Naive thymus-derived CD8-positive, alpha-beta T cell (primary cell): Measurements from ENCODE around the gene ZNF598. TPM values are rescaled to one million over a fixed set of nuclear protein-coding genes. Genes with fewer than 3 reads are reported as not detected.
"Not testable (repeated sequence)": the region's sequence is repeated elsewhere in the genome, so short reads cannot be mapped to it uniquely, and the experiment has no call there.

ENCODE experiments used
- ATAC-seq, 2 donors: fragments of 150-1000 bp; cut with Tn5 transposase in 1 of 2; sonication (Bioruptor Pico), chemical (Tn5 transposase) in 1 of 2; 1 replicate in 1 of 2; 2 replicates in 1 of 2; pipeline ENCODE4 v1.10.0; 2021; ENCODE audit warnings: mild to moderate bottlenecking in 2 of 2, moderate library complexity in 2 of 2
- POLR2A ChIA-PET: fragments of 350-600 bp; sonication (Branson Sonifier 250); formaldehyde crosslinking; loops from one replicate; lab custom pipeline; 2021; ENCODE audit warnings: antibody characterized with exemption; lab: Charles Lee
- DNase-seq, 10 donors: peaks; one replicate each; pipeline versions ENCODE4 v3.0.0 to v3.0.0-alpha.2; 2020 to 2022
- H3K27ac Mint-ChIP-seq, 10 donors: one replicate each; pipeline ENCODE4 v1.8.0; 2020 to 2022; ENCODE audit warnings: mild to moderate bottlenecking in 10 of 10, mixed read lengths in 10 of 10, moderate library complexity in 4 of 10, inconsistent platforms in 1 of 10
- H3K27me3 Mint-ChIP-seq, 5 donors: one replicate each; pipeline ENCODE4 v1.8.0; 2021 to 2022; ENCODE audit warnings: mixed read lengths in 5 of 5
- H3K36me3 Mint-ChIP-seq, 3 donors: one replicate each; pipeline ENCODE4 v1.8.0; 2020 to 2022; ENCODE audit warnings: mixed read lengths in 3 of 3, mild to moderate bottlenecking in 2 of 3, inconsistent platforms in 1 of 3
- H3K4me1 Mint-ChIP-seq, 4 donors: one replicate each; pipeline ENCODE4 v1.8.0; 2021 to 2022; ENCODE audit warnings: mixed read lengths in 4 of 4
- H3K4me3 Mint-ChIP-seq, 10 donors: one replicate each; pipeline ENCODE4 v1.8.0; 2020 to 2022; ENCODE audit warnings: mild to moderate bottlenecking in 10 of 10, mixed read lengths in 10 of 10, moderate library complexity in 6 of 10, inconsistent platforms in 1 of 10
- H3K9me3 Mint-ChIP-seq, 9 donors: one replicate each; pipeline ENCODE4 v1.8.0; 2020 to 2022; ENCODE audit warnings: mixed read lengths in 9 of 9, mild to moderate bottlenecking in 3 of 9, inconsistent platforms in 1 of 9, moderate library complexity in 1 of 9
- polyA plus RNA-seq, 3 donors: library from polyadenylated mRNA; unstranded; fragments of 300-500 nt; fragmentation: Illumina TruSeq; gene quantifications; one replicate each; pipeline ENCODE4 v1.2.3, GENCODE V29; 2021
- total RNA-seq, 8 experiments: library from RNA in 2 of 8; stranded (reverse) in 2 of 8; gene quantifications; one replicate each; pipeline ENCODE4 v1.2.3 and lab custom pipeline; 2021 to 2026

The ZNF598 gene
- total and polyA plus RNA-seq, 5 experiments from 2014 or later: 3.4 to 66.2 (median 10.0) TPM

DNA sequence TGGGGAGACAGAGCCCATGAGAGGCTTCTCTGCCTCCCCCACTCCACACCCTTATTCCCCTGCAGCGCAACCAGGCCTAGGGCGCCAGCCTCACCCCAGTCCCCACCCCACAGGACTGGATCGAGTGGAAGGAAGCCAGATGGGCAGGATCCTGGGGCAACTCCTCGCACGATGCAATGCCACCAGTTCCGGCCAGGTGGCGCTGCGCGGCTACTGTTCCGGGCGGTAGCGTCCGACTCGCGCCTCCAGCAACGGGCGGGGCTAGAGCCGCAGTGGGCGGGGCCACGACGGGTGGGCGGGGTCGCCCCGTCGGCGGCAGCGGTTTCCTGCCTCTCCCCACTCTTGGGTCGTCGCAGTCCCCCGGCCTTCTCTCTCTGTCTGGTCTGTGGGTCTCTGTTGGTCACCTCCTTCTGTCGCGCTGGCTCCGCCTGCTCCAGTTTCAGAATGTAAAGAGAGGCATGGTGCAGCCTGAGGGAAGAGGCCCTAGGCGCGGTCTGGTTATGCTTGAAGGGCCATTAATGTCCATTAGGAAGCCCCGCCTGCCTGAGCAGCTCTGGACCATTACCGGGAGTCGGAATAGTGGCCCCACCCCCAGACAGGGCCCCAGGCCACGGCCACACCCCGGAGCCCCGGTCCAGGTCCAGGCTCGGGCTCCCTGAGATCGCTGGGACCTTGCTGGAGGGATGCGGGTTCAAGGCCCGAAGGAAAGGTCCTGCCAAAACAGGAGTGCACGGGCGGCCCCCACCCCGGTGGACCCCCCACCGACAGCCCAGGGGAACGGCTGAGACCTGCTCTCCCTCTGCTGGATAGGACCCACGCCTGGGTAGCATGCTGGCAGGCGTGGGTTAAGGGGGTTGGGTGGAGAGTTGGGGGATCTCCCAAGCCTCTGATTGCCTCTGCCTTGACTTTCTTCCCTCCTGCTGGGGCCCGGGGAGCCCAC lies 13.7 kb upstream of the ZNF598 start:
- DNase-seq (peak; percentile 88 to 99 (median 94)), ATAC-seq (peak; percentile 74 to 82)
- peak overlapping the region; percentile 58 to 94 (median 87) for H3K27ac Mint-ChIP-seq
- peaks cover 7 to 34% (median 13%) of the 10 kb centered on the region in 5 donors for H3K27me3 Mint-ChIP-seq
- H3K4me3 Mint-ChIP-seq: peak overlapping the region; percentile 60 to 84 (median 73)
- POLR2A ChIA-PET: interaction anchor here (0.5 to 5.4 kb wide), 11 partner anchors 12 to 209 kb away, joined by 3 to 24 read pairs (median 3); partner anchors contain the start of genes PKD1, RNF151, TBL3 and TRAF7
- peaks cover 0 to 2% (median 0%) of the 10 kb centered on the region in 9 donors for H3K9me3 Mint-ChIP-seq
- H3K36me3 Mint-ChIP-seq: no peaks in the 10 kb centered on the region
- H3K4me1 Mint-ChIP-seq: peaks cover 10 to 36% (median 23%) of the 10 kb centered on the region in 4 donors

DNA sequence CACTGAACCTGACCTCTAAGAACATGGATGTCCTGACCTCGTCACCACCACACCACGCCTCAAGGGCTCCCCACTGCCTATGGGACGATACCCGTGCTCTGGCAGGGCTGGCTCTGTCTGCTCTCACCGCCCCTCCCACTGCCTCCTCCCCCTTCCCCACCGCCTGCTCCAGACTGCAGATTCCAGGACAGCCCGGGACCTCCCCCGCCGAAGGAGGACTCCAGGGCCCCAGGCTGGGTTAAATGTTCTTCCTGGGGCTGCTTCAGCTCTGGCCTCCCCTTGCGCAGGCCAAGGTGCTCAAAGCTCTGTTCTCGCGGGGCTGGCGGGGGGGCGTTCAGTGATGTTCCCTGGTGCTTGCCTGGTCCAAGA lies 13.1 kb upstream of the ZNF598 start:
- peaks cover 0 to 2% (median 0%) of the 10 kb centered on the region in 9 donors for H3K9me3 Mint-ChIP-seq
- DNase-seq: no peak
- peak overlapping the region; percentile 42 to 84 (median 72) for H3K4me3 Mint-ChIP-seq
- POLR2A ChIA-PET: interaction anchor here (0.6 to 5.4 kb wide), 6 partner anchors 56 to 435 kb away, joined by 3 to 24 read pairs (median 8); partner anchors contain the start of genes PKD1, RNF151 and TRAF7
- peak; percentile 20 to 32 for ATAC-seq
- H3K4me1 Mint-ChIP-seq: peaks cover 10 to 36% (median 23%) of the 10 kb centered on the region in 4 donors
- H3K27me3 Mint-ChIP-seq: peaks cover 7 to 37% (median 13%) of the 10 kb centered on the region in 5 donors
- peak overlapping the region in 7 of 10 donors; percentile 24 to 88 (median 70) for H3K27ac Mint-ChIP-seq
- no peaks in the 10 kb centered on the region for H3K36me3 Mint-ChIP-seq

DNA sequence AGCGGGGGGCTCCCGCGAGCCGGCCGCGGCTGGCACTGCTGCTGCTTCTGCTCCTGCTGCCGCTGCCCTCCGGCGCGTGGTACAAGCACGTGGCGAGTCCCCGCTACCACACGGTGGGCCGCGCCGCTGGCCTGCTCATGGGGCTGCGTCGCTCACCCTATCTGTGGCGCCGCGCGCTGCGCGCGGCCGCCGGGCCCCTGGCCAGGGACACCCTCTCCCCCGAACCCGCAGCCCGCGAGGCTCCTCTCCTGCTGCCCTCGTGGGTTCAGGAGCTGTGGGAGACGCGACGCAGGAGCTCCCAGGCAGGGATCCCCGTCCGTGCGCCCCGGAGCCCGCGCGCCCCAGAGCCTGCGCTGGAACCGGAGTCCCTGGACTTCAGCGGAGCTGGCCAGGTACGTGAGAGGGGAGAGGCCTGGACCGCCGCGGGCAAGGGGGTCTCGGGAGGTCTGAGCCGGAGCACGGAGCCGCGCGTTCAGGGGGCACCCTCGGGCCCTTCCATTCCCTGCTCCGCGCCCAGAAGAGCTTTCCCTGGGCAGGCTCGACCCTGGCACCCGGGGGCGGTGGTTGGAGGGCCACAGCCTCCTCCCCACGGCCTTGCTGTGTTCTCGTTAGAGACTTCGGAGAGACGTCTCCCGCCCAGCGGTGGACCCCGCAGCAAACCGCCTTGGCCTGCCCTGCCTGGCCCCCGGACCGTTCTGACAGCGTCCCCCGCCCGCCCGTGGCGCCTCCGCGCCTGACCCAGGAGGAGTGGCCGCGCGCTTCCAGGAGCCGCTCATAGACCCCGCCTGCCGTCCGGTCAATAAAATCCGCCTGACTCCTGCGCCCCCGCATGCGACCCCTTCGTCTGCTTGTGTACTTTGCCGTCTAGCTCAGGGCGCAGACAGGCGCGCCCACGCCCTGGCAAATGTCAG lies 10.6 kb upstream of the ZNF598 start:
- Mint-ChIP-seq H3K4me1 (peaks cover 10 to 28% (median 18%) of the 10 kb centered on the region in 4 donors), H3K27ac (no peak overlapping the region), H3K36me3 (no peaks in the 10 kb centered on the region), H3K9me3 (peaks cover 0 to 2% (median 0%) of the 10 kb centered on the region in 9 donors), H3K4me3 (peak overlapping the region in 5 of 10 donors; percentile 22 to 54 (median 48)), H3K27me3 (peaks cover 7 to 37% (median 13%) of the 10 kb centered on the region in 5 donors)
- POLR2A ChIA-PET: interaction anchor here (0.9 to 2.4 kb wide), 3 partner anchors 120 to 194 kb away, joined by 3 to 14 read pairs (median 3); partner anchors contain the start of genes PGP and TRAF7
- no peak for DNase-seq
- ATAC-seq: no peak

DNA sequence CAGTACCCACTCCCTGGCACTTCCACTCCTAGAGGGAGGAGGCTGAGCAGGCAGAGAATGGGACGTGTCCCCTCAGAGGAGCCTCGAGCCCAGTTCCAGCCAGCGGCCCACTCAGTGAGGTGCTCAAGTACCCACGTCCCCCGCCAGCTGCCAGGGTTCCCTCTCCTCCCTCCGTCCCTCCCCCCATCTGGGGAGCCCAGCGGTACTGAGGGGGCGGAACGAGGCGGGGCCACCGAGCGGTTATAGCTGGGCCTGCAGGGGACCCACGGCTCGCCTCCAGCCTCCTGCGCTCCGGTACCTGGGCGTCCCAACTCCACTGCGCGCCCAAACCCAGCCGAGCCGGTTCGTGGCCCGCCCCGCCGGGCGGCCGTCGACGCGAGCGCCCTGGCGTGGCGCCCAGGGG lies 9.9 kb upstream of the ZNF598 start, which contains the start of gene NPW:
NPW (plus strand) TSS at position 268 of the 403 bp plus-strand sequence.
- Mint-ChIP-seq H3K27ac (peak within 1 kb of the TSS in 2 of 10 donors; percentile 24 to 87), H3K9me3 (peaks cover 0 to 2% (median 0%) of the 10 kb centered on the region in 9 donors), H3K36me3 (no peaks in the 10 kb centered on the region), H3K27me3 (peaks cover 7 to 37% (median 13%) of the 10 kb centered on the region in 5 donors), H3K4me1 (peaks cover 8 to 26% (median 17%) of the 10 kb centered on the region in 4 donors), H3K4me3 (peak within 1 kb of the TSS in 5 of 10 donors; percentile 29 to 54 (median 48))
- POLR2A ChIA-PET: interaction anchor here (2.4 kb wide), 1 partner anchor 135 kb away, joined by 14 read pairs; the partner anchor contains the start of gene TRAF7
- DNase-seq (no peak), ATAC-seq (peak in 1 of 2 donors; percentile 22)

DNA sequence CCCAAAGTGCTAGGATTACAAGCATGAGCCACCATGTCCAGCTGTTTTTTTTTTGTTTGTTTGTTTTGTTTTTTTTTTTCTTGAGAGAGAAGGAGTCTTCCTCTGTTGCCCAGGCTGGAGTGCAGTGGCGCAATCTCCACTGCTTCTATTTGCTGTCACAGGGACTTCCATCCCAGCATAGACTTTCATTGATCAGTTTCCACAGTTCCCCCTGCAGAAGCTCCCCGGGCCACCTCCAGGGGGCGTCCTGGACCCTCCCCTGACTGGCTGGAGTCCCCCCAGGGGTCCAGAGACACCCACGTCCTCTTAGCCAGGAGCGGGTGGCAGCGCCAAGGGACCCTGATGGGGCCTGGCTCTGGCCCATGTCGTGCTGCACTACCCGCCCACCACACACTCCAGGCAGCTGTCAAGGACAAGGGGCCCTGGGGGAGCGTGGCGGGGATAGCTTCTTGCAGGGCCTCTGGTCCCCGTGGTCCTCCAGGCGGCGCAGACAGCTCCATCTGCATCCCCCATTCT lies 6.8 kb upstream of the ZNF598 start:
- H3K27me3 Mint-ChIP-seq: peaks cover 0 to 25% (median 8%) of the 10 kb centered on the region in 5 donors
- peaks cover 2 to 11% (median 3%) of the 10 kb centered on the region in 4 donors for H3K4me1 Mint-ChIP-seq
- H3K4me3 Mint-ChIP-seq: peak overlapping the region in 1 of 10 donors; percentile 6
- DNase-seq: no peak
- no peak overlapping the region for H3K27ac Mint-ChIP-seq
- ATAC-seq: peak in 1 of 2 donors; percentile 30
- peaks cover 0 to 2% (median 0%) of the 10 kb centered on the region in 9 donors for H3K9me3 Mint-ChIP-seq
- H3K36me3 Mint-ChIP-seq: no peaks in the 10 kb centered on the region
- POLR2A ChIA-PET: interaction anchor here (0.6 to 1.1 kb wide), 4 partner anchors 11 to 202 kb away, joined by 3 to 4 read pairs (median 4); partner anchors contain the start of gene RPS2

DNA sequence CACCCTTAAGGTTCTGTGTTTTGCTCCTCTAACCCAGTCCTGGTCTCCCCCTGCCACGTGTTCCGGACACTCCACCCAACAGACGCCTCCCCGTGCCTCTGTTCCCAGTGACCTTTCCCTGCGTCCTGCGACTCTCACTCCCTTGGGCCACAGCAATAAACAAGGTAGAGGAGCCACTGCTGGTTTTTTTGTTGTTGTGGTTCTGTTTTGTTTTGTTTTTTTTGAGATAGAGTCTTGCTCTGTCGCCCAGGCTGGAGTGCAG lies 6.3 kb upstream of the ZNF598 start:
- ATAC-seq (no peak), DNase-seq (no peak)
- peaks cover 0 to 20% (median 4%) of the 10 kb centered on the region in 5 donors for H3K27me3 Mint-ChIP-seq
- peaks cover 0 to 2% (median 0%) of the 10 kb centered on the region in 9 donors for H3K9me3 Mint-ChIP-seq
- H3K4me3 Mint-ChIP-seq: no peak overlapping the region
- H3K36me3 Mint-ChIP-seq: no peaks in the 10 kb centered on the region
- peaks cover 2 to 11% (median 3%) of the 10 kb centered on the region in 4 donors for H3K4me1 Mint-ChIP-seq
- POLR2A ChIA-PET: interaction anchor here (1.0 to 1.1 kb wide), 3 partner anchors 12 to 139 kb away, joined by 3 to 4 read pairs (median 3); partner anchors contain the start of gene RPS2
- no peak overlapping the region for H3K27ac Mint-ChIP-seq

DNA sequence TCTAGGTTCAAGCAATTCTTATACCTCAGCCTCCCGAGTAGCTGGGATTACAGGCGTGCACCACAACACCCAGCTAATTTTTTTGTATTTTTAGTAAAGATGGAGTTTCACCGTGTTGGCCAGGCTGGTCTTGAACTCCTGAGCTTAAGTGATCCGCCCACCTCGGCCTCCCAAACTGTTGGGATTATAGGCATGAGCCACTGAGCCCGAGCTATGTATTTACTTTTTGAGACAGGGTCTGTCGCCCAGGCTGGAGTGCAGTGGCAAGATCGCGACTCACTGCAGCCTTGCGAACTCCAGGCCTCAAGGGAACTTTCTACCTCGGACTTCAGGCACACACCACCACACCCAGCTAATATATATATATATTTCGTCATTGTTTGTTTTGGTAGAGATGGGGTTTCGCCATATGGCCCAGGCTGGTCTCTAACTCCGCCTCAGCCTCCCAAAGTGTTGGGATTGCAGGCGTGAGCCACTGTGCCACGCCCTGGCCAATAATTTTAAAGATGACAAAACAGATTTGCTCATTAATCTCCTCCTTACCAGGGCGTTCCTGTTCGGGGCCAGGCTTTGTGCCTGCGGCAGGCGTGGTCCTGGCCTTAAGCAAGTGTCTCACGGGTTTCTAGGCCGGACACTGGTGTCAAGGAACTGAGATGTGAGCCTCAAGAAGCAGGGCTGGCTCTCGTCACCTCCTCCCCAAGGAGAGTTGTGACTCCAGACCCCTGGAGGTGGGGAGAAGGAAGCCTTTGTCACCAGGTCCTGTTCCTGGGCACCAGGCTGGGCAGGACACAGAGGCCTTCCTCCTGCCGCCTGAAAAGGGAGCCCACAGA lies 5.7 kb upstream of the ZNF598 start:
- H3K4me1 Mint-ChIP-seq: peaks cover under 1 to 6% (median 3%) of the 10 kb centered on the region in 4 donors
- POLR2A ChIA-PET: interaction anchor here (1.1 kb wide), 1 partner anchor 51 kb away, joined by 4 read pairs; the partner anchor contains the start of gene RPS2
- no peak for ATAC-seq
- peak overlapping the region in 1 of 10 donors; percentile 37 for H3K27ac Mint-ChIP-seq
- H3K36me3 Mint-ChIP-seq: no peaks in the 10 kb centered on the region
- H3K9me3 Mint-ChIP-seq: peaks cover 0 to 2% (median 0%) of the 10 kb centered on the region in 9 donors
- peaks cover 0 to 14% (median 3%) of the 10 kb centered on the region in 5 donors for H3K27me3 Mint-ChIP-seq
- no peak overlapping the region for H3K4me3 Mint-ChIP-seq
- DNase-seq: no peak

DNA sequence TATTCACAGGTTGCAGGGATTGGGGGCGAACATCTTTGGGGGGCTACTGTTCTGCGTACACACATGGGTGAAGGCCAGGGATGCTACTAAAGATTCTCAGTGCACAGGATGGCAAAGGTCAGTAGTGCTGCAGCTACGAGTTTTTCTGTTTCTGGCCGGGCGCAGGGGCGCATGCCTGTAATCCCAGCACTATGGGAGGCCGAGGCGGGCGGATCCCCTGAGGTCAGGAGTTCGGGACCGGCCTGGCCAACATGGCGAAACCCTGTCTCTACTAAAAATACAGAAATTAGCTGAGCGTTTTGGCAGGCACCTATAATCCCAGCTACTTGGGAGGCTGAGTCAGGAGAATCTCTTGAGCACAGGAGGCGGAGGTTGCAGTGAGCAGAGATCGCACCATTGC lies 3.9 kb upstream of the ZNF598 start:
- ATAC-seq (no peak), DNase-seq (no peak)
- H3K9me3 Mint-ChIP-seq: no peaks in the 10 kb centered on the region
- POLR2A ChIA-PET: no interaction called here
- H3K4me3 Mint-ChIP-seq: no peak overlapping the region
- peaks cover 0 to 4% (median 0%) of the 10 kb centered on the region in 5 donors for H3K27me3 Mint-ChIP-seq
- peak overlapping the region in 2 of 10 donors; percentile 33 to 51 for H3K27ac Mint-ChIP-seq
- peaks cover 6 to 12% (median 10%) of the 10 kb centered on the region in 4 donors for H3K4me1 Mint-ChIP-seq
- no peaks in the 10 kb centered on the region for H3K36me3 Mint-ChIP-seq

DNA sequence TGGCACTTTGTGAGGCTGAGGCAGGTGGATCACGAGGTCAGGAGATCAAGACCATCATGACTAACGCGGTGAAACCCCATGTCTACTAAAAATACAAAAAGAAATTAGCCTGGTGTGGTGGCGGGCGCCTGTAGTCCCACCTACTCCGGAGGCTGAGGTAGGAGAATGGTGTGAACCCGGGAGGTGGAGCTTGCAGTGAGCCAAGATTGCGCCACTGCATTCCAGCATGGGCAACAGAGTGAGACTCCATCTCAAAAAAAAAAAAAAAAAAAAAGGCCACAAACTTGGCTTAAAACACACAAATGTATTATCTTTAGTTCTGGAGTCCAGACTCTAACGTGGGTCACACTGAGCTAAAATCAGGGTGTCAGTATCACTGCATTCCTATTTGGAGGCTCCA lies 2.1 kb upstream of the ZNF598 start:
- not testable (repeated sequence) for H3K9me3 Mint-ChIP-seq, DNase-seq, H3K36me3 Mint-ChIP-seq, H3K27me3 Mint-ChIP-seq, ATAC-seq
- peak overlapping the region in 2 of 10 donors; percentile 24 to 42 for H3K4me3 Mint-ChIP-seq
- peak overlapping the region in 2 of 10 donors; percentile 17 to 29 for H3K27ac Mint-ChIP-seq
- peaks cover 17 to 30% (median 27%) of the 10 kb centered on the region in 4 donors for H3K4me1 Mint-ChIP-seq
- POLR2A ChIA-PET: interaction anchor here (0.6 to 0.7 kb wide), 4 partner anchors 14 to 242 kb away, joined by 3 to 4 read pairs (median 3); partner anchors contain the start of gene RPS2

DNA sequence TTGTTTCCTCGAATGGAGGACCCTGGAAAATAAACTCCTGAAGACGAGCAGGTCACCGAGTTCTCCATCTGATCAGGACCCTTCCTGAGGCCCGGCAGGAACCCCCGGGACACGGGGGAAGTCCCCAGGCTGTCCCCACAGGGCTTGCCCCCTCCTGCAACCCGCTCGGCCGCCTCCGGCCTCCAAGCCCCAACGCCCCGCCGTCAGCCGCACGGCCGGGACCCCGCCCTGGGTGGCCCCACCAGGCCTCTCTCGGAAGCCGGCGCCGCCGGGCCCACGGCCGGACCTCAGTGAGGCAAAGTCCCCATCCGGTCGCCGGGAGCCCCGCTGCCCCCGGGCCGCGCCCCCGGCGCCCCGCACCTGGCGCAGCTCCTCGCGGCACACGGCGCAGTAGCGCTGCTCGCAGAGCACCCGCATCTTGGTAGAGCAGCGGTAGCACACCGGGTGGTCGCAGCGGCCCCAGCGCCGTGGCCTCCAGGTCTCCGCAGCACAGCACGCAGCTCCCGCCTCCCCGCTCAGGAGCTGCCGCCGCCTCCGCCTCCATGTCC lies 383 bp downstream of the ZNF598 start:
- peak overlapping the region; percentile 51 to 93 (median 82) for H3K27ac Mint-ChIP-seq
- peak overlapping the region; percentile 74 to 93 (median 88) for H3K4me3 Mint-ChIP-seq
- no peaks in the 10 kb centered on the region for H3K36me3 Mint-ChIP-seq
- H3K9me3 Mint-ChIP-seq: no peaks in the 10 kb centered on the region
- peak in 1 of 10 donors; percentile 28 for DNase-seq
- peak; percentile 67 to 72 for ATAC-seq
- H3K27me3 Mint-ChIP-seq: no peaks in the 10 kb centered on the region
- H3K4me1 Mint-ChIP-seq: peaks cover 26 to 49% (median 46%) of the 10 kb centered on the region in 4 donors
- POLR2A ChIA-PET: interaction anchor here (0.9 to 2.7 kb wide), 10 partner anchors 8 to 146 kb away, joined by 3 to 21 read pairs (median 4); partner anchors contain the start of genes GFER, NOXO1, NTHL1 and RPS2
